Measurements from ENCODE around the gene MYH6. TPM values are rescaled to one million over a fixed set of nuclear protein-coding genes. Genes with fewer than 3 reads are reported as not detected.

The MYH6 gene
- total and polyA plus RNA-seq, 4 donors, result 0.05 to 0.17 (median 0.06) TPM; not detected in 1

DNA sequence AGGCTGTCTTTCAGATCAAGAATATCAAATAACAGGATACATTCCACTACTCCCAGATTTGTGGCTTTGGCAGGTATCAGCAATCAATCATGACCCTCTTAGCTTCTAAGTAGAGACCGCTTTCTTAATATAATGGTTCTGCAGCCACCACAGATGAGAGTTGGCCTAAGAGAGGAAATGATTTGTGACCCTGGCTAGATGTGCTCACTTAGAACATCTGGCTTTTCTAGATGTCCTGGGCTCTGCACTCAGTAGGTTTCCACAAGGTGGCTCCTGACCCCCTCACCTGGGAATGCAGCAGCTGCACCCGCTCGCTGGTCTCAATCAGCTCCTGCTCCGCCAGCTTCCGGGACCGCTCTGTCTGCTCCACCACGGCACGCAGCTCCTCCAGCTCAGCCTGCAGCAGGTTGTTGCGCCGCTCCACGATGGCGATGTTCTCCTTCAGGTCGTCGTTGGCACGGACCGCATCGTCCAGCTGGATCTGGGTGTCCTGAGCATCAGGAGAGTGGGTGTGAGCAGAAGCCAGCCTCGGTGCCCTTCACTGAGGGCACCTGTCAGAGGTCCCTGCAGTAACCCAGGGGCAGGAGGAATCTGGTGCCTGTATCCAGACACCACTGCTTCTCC is 22.3 kb downstream of the MYH6 start:
- H3K4me1 ChIP-seq (ENCODE audit: control insufficient read depth in 4 of 4, insufficient read depth in 4 of 4, low read length in 3 of 4), result no peaks in the 10 kb centered on the region
- DNase-seq (ENCODE audit: low spot score), result no peak
- TF ChIP-seq NR2F2 (IDR thresholded peaks at IDR 0.05) (no peak), HNF4G (IDR thresholded peaks at IDR 0.05) (no peak), RAD21 (IDR thresholded peaks at IDR 0.05) (no peak), RXRA (IDR thresholded peaks at IDR 0.05) (no peak), GABPA (IDR thresholded peaks at IDR 0.05 in 1 of 2, conservative IDR thresholded peaks at IDR 0.05 in 1 of 2) (no peak), TAF1 (conservative IDR thresholded peaks at IDR 0.05) (no peak), HNF4A (conservative IDR thresholded peaks at IDR 0.05) (no peak)
- TF ChIP-seq, protein P1, sequence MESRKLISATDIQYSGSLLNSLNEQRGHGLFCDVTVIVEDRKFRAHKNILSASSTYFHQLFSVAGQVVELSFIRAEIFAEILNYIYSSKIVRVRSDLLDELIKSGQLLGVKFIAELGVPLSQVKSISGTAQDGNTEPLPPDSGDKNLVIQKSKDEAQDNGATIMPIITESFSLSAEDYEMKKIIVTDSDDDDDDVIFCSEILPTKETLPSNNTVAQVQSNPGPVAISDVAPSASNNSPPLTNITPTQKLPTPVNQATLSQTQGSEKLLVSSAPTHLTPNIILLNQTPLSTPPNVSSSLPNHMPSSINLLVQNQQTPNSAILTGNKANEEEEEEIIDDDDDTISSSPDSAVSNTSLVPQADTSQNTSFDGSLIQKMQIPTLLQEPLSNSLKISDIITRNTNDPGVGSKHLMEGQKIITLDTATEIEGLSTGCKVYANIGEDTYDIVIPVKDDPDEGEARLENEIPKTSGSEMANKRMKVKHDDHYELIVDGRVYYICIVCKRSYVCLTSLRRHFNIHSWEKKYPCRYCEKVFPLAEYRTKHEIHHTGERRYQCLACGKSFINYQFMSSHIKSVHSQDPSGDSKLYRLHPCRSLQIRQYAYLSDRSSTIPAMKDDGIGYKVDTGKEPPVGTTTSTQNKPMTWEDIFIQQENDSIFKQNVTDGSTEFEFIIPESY (IDR thresholded peaks at IDR 0.05), result no peak
- TF ChIP-seq, protein P2, sequence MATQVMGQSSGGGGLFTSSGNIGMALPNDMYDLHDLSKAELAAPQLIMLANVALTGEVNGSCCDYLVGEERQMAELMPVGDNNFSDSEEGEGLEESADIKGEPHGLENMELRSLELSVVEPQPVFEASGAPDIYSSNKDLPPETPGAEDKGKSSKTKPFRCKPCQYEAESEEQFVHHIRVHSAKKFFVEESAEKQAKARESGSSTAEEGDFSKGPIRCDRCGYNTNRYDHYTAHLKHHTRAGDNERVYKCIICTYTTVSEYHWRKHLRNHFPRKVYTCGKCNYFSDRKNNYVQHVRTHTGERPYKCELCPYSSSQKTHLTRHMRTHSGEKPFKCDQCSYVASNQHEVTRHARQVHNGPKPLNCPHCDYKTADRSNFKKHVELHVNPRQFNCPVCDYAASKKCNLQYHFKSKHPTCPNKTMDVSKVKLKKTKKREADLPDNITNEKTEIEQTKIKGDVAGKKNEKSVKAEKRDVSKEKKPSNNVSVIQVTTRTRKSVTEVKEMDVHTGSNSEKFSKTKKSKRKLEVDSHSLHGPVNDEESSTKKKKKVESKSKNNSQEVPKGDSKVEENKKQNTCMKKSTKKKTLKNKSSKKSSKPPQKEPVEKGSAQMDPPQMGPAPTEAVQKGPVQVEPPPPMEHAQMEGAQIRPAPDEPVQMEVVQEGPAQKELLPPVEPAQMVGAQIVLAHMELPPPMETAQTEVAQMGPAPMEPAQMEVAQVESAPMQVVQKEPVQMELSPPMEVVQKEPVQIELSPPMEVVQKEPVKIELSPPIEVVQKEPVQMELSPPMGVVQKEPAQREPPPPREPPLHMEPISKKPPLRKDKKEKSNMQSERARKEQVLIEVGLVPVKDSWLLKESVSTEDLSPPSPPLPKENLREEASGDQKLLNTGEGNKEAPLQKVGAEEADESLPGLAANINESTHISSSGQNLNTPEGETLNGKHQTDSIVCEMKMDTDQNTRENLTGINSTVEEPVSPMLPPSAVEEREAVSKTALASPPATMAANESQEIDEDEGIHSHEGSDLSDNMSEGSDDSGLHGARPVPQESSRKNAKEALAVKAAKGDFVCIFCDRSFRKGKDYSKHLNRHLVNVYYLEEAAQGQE (IDR thresholded peaks at IDR 0.05), result no peak
- H3K9me3 ChIP-seq (ENCODE audit: control insufficient read depth in 4 of 4, low read length in 3 of 4), result no peaks in the 10 kb centered on the region
- H3K27ac ChIP-seq (ENCODE audit: low read depth in 1 of 2, low read length in 2 of 2), result no peak overlapping the region
- no peak overlapping the region for H3K9ac ChIP-seq (ENCODE audit: low read depth in 1 of 2, low read length in 2 of 2)
- no peaks in the 10 kb centered on the region for H3K27me3 ChIP-seq (ENCODE audit: control insufficient read depth in 4 of 4, insufficient read depth in 4 of 4, low read length in 3 of 4)
- 83% methylated on average over 18 of the region's 18 CpGs for WGBS
- H3K4me3 ChIP-seq (ENCODE audit: low read depth in 1 of 3, low read length in 3 of 3), result no peak overlapping the region
- H3K36me3 ChIP-seq (ENCODE audit: control insufficient read depth in 4 of 4, insufficient read depth in 3 of 4, low read depth in 1 of 4, low read length in 3 of 4), result no peaks in the 10 kb centered on the region

DNA sequence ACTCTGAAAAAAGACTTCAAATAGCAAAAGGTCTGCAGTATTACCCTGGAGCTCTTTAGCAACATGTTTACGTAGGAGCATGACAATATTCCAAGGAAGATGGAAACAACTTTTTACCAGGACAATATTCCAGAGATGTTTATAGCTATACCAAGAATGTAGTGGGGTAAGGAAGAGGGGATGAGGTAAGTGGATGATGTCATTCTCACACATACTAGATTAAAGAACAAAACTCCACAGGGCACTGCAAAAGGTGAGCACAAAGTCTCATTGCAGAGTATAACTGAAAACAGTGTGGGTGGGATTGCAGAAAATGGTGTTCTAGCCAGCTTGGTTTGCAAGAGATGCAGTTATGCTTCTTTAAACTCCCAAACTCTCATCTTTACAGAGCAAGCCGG is 22.8 kb downstream of the MYH6 start:
- Histone ChIP-seq H3K36me3 (ENCODE audit: control insufficient read depth in 4 of 4, insufficient read depth in 3 of 4, low read depth in 1 of 4, low read length in 3 of 4) (no peaks in the 10 kb centered on the region), H3K9me3 (ENCODE audit: control insufficient read depth in 4 of 4, low read length in 3 of 4) (no peaks in the 10 kb centered on the region), H3K4me3 (ENCODE audit: low read depth in 1 of 3, low read length in 3 of 3) (no peak overlapping the region), H3K27ac (ENCODE audit: low read depth in 1 of 2, low read length in 2 of 2) (no peak overlapping the region), H3K9ac (ENCODE audit: low read depth in 1 of 2, low read length in 2 of 2) (no peak overlapping the region), H3K4me1 (ENCODE audit: control insufficient read depth in 4 of 4, insufficient read depth in 4 of 4, low read length in 3 of 4) (no peaks in the 10 kb centered on the region), H3K27me3 (ENCODE audit: control insufficient read depth in 4 of 4, insufficient read depth in 4 of 4, low read length in 3 of 4) (no peaks in the 10 kb centered on the region)
- no peak for DNase-seq (ENCODE audit: low spot score)
- WGBS, result 90% methylated on average over 2 of the region's 2 CpGs
- TF ChIP-seq RXRA (IDR thresholded peaks at IDR 0.05) (no peak), EGR1 (IDR thresholded peaks at IDR 0.05; ENCODE audit: low read depth in 2 of 2) (no peak), FOXA1 (IDR thresholded peaks at IDR 0.05) (no peak)
- TF ChIP-seq, protein P3, sequence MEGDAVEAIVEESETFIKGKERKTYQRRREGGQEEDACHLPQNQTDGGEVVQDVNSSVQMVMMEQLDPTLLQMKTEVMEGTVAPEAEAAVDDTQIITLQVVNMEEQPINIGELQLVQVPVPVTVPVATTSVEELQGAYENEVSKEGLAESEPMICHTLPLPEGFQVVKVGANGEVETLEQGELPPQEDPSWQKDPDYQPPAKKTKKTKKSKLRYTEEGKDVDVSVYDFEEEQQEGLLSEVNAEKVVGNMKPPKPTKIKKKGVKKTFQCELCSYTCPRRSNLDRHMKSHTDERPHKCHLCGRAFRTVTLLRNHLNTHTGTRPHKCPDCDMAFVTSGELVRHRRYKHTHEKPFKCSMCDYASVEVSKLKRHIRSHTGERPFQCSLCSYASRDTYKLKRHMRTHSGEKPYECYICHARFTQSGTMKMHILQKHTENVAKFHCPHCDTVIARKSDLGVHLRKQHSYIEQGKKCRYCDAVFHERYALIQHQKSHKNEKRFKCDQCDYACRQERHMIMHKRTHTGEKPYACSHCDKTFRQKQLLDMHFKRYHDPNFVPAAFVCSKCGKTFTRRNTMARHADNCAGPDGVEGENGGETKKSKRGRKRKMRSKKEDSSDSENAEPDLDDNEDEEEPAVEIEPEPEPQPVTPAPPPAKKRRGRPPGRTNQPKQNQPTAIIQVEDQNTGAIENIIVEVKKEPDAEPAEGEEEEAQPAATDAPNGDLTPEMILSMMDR (IDR thresholded peaks at IDR 0.05; ENCODE audit: low read depth, low read length, missing input control), result no peak
- TF ChIP-seq, protein P4, sequence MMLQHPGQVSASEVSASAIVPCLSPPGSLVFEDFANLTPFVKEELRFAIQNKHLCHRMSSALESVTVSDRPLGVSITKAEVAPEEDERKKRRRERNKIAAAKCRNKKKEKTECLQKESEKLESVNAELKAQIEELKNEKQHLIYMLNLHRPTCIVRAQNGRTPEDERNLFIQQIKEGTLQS (IDR thresholded peaks at IDR 0.05), result no peak
- TF ChIP-seq, protein P1 (IDR thresholded peaks at IDR 0.05), result no peak

Measured in liver (tissue), 9 donors.